Natural killer cell (primary cell): ENCODE measurements around the gene TLCD2. TPM values are rescaled to one million over a fixed set of nuclear protein-coding genes. Genes with fewer than 3 reads are reported as not detected.
A peak's percentile ranks its signal among the peaks of the same experiment; 100 is the strongest.

Experiments
- ATAC-seq, 3 donors: fragments of 150-1000 bp in 2 of 3; fragments of 200-7000 bp in 1 of 3; cut with Tn5 transposase; 1 replicate in 1 of 3; 2 replicates in 2 of 3; pipeline ENCODE4 v1.10.0; 2021; ENCODE audit warnings: mild to moderate bottlenecking in 2 of 3, moderate library complexity in 2 of 3
- DNase-seq, 2 donors: peaks; one replicate each; pipeline versions ENCODE4 v3.0.0 to v3.0.0-alpha.2; 2013 to 2021; ENCODE audit warnings: mixed read lengths in 1 of 2
- H3K27ac ChIP-seq: one replicate; pipeline ENCODE4 v1.5.1; 2013; ENCODE audit warnings: mild to moderate bottlenecking, low read length
- H3K27me3 ChIP-seq: one replicate; pipeline ENCODE4 v1.6.1; 2013; ENCODE audit warnings: low read length; ENCODE audit not compliant: control insufficient read depth, insufficient read depth
- H3K36me3 ChIP-seq: one replicate; pipeline ENCODE4 v1.6.1; 2013; ENCODE audit warnings: low read length; ENCODE audit not compliant: control insufficient read depth, insufficient read depth
- H3K4me1 ChIP-seq: one replicate; pipeline ENCODE4 v1.6.1; 2013; ENCODE audit warnings: low read length; ENCODE audit not compliant: control insufficient read depth, insufficient read depth
- H3K4me3 ChIP-seq: one replicate; pipeline ENCODE4 v1.5.1; 2013; ENCODE audit warnings: low read length
- H3K9me3 ChIP-seq: one replicate; pipeline ENCODE4 v1.6.1; 2013; ENCODE audit warnings: low read length; ENCODE audit not compliant: control insufficient read depth, insufficient read depth
- H3K27ac Mint-ChIP-seq, 2 donors: one replicate each; pipeline ENCODE4 v1.8.0; 2022; ENCODE audit warnings: mild to moderate bottlenecking in 2 of 2, mixed read lengths in 2 of 2, moderate library complexity in 1 of 2
- H3K27me3 Mint-ChIP-seq, 2 donors: one replicate each; pipeline ENCODE4 v1.8.0; 2022; ENCODE audit warnings: low read depth in 2 of 2, mixed read lengths in 2 of 2
- H3K36me3 Mint-ChIP-seq: one replicate; pipeline ENCODE4 v1.8.0; 2022; ENCODE audit warnings: mixed read lengths
- H3K4me1 Mint-ChIP-seq, 2 donors: one replicate each; pipeline ENCODE4 v1.8.0; 2022; ENCODE audit warnings: mixed read lengths in 2 of 2
- H3K4me3 Mint-ChIP-seq: one replicate; pipeline ENCODE4 v1.8.0; 2022; ENCODE audit warnings: mild to moderate bottlenecking, moderate library complexity, mixed read lengths
- H3K9me3 Mint-ChIP-seq, 2 donors: one replicate each; pipeline ENCODE4 v1.8.0; 2022; ENCODE audit warnings: mixed read lengths in 2 of 2
- CTCF ChIP-seq: fragments of 200-600 bp; IDR thresholded peaks from one replicate; pipeline ENCODE4 v1.8.0; 2022; ENCODE audit warnings: antibody characterized with exemption
- WGBS: methylation state at CpG from one replicate; pipeline ENCODE4 v1.1.7; 2013; ENCODE audit warnings: missing lambda C conversion rate; ENCODE audit not compliant: insufficient coverage; 5-methylcytosine and 5-hydroxymethylcytosine counted together
- intact Hi-C: fragments of 100-400 bp; cut with micrococcal nuclease; formaldehyde crosslinking; loops from one replicate; pipeline ENCODE4 v1.14.2; 2022
- total RNA-seq, 4 donors: library from RNA; stranded (reverse); fragments of 120-200 nt in 1 of 4; gene quantifications; one replicate each; pipeline versions ENCODE4 v1.2.3 to v1.2.4, GENCODE V29; 2013 to 2022

TLCD2 gene
- total RNA-seq, 3 donors from 2014 or later (not counting 1 experiment from before 2014, with no cell fraction given) = 0.18 to 0.28 (median 0.28) TPM

GRCh38 chr17:1727258-1727789 lies 17.1 kb upstream of the TLCD2 start:
- H3K27me3 Mint-ChIP-seq = no peaks in the 10 kb centered on the region
- H3K27ac ChIP-seq = no peak overlapping the region
- no peak overlapping the region for H3K4me3 Mint-ChIP-seq
- 95% methylated on average over 21 of the region's 21 CpGs for WGBS
- H3K9me3 Mint-ChIP-seq = no peaks in the 10 kb centered on the region
- DNase-seq (no peak), ATAC-seq (no peak)
- H3K36me3 ChIP-seq = peaks cover 32% of the 10 kb centered on the region
- no peak overlapping the region for H3K4me3 ChIP-seq
- TF ChIP-seq CTCF = no peak
- no peaks in the 10 kb centered on the region for H3K36me3 Mint-ChIP-seq
- peaks cover 56% of the 10 kb centered on the region for H3K4me1 ChIP-seq
- peaks cover 20 to 41% of the 10 kb centered on the region in 2 donors for H3K4me1 Mint-ChIP-seq
- H3K27me3 ChIP-seq = no peaks in the 10 kb centered on the region
- H3K27ac Mint-ChIP-seq = no peak overlapping the region
- no peaks in the 10 kb centered on the region for H3K9me3 ChIP-seq
- intact Hi-C loops = no loop called here

DNA sequence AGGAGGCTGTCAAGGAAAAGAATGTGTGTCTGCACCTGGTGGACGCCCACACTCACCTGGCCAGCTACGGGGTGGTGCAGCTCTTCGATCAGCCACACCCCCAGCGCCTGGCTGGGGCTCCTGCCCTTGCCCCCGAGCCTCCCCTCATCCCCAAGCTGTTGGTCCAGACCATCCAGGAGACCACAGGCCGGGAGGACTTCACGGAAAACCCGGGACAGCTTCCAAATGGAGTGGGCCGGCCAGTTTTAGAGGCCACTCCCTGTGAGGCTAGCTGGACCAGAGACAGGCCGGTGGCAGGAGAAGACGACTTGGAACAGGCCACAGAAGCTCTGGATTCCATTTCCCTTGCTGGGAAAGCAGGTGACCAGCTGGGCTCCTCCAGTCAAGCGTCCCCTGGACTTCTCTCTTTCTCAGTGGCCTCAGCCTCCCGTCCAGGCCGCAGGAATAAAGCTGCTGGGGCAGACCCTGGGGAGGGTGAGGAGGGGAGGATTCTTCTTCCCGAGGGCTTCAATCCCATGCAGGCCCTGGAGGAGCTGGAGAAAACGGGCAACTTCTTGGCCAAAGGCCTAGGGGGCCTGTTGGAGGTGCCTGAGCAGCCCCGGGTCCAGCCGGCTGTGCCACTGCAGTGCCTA lies 16.6 kb upstream of the TLCD2 start:
- no peak overlapping the region for H3K4me3 ChIP-seq
- no peak for ATAC-seq
- peaks cover 59% of the 10 kb centered on the region for H3K4me1 ChIP-seq
- no peaks in the 10 kb centered on the region for H3K27me3 ChIP-seq
- peaks cover 32% of the 10 kb centered on the region for H3K36me3 ChIP-seq
- H3K27ac ChIP-seq = no peak overlapping the region
- Mint-ChIP-seq H3K36me3 (no peaks in the 10 kb centered on the region), H3K27ac (no peak overlapping the region), H3K4me3 (no peak overlapping the region), H3K9me3 (no peaks in the 10 kb centered on the region), H3K4me1 (peaks cover 20 to 41% of the 10 kb centered on the region in 2 donors), H3K27me3 (no peaks in the 10 kb centered on the region)
- H3K9me3 ChIP-seq = no peaks in the 10 kb centered on the region
- intact Hi-C loops = no loop called here
- no peak for TF ChIP-seq CTCF
- WGBS = 95% methylated on average over 18 of the region's 18 CpGs
- DNase-seq = no peak

DNA sequence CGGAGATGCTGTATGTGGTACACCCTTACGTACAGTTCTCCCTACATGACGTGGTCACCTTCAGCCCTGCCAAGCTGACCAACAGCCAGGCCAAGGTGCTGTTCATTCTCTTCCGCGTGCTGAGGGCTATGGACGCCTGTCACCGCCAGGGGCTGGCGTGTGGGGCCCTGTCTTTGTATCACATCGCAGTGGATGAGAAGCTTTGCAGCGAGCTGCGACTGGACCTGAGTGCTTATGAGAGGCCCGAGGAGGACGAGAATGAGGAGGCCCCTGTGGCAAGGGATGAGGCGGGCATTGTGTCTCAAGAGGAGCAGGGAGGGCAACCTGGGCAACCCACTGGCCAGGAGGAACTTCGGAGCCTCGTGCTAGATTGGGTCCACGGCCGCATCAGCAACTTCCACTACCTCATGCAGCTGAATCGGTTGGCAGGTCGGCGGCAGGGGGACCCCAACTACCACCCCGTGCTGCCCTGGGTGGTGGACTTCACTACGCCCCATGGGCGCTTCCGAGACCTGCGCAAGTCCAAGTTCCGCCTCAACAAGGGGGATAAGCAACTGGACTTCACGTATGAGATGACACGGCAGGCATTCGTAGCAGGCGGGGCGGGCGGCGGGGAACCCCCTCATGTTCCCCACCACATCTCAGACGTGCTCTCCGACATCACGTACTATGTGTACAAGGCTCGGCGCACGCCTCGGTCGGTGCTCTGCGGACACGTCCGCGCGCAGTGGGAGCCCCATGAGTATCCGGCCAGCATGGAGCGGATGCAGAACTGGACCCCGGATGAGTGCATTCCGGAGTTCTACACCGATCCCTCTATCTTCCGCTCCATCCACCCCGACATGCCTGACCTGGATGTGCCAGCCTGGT lies 15.7 kb upstream of the TLCD2 start:
- TF ChIP-seq CTCF = no peak
- peak overlapping the region; percentile 62 to 88 for H3K27ac Mint-ChIP-seq
- intact Hi-C loops = no loop called here
- ATAC-seq = no peak
- H3K4me3 Mint-ChIP-seq = peak overlapping the region; percentile 79
- H3K36me3 Mint-ChIP-seq = no peaks in the 10 kb centered on the region
- H3K27me3 ChIP-seq = no peaks in the 10 kb centered on the region
- no peaks in the 10 kb centered on the region for H3K9me3 Mint-ChIP-seq
- H3K27ac ChIP-seq = no peak overlapping the region
- no peaks in the 10 kb centered on the region for H3K27me3 Mint-ChIP-seq
- peak overlapping the region; percentile 43 for H3K4me3 ChIP-seq
- no peak for DNase-seq
- H3K4me1 Mint-ChIP-seq = peaks cover 20 to 43% of the 10 kb centered on the region in 2 donors
- peaks cover 66% of the 10 kb centered on the region for H3K4me1 ChIP-seq
- 96% methylated on average over 54 of the region's 54 CpGs for WGBS
- H3K9me3 ChIP-seq = no peaks in the 10 kb centered on the region
- peaks cover 27% of the 10 kb centered on the region for H3K36me3 ChIP-seq
